Fibroblast of the aortic adventitia (primary cell): ENCODE measurements around the gene CTBP1. TPM values are rescaled to one million over a fixed set of nuclear protein-coding genes. Genes with fewer than 3 reads are reported as not detected.

ENCODE experiments used
- DNase-seq: peaks from one replicate; pipeline ENCODE4 v3.0.0-alpha.2; 2010; ENCODE audit warnings: low read depth
- H3K4me3 ChIP-seq: 2 replicates; pipeline ENCODE4 v1.5.1; 2011; ENCODE audit warnings: low read depth, mild to moderate bottlenecking, control low read depth, low read length, moderate library complexity
- total RNA-seq: library from RNA; depleted of rRNA; stranded (reverse); fragments of >200 nt; gene quantifications from 2 replicates; pipeline ENCODE4 v1.2.3, GENCODE V29; 2012; ENCODE audit warnings: low replicate concordance
- TF ChIP-seq, protein P1 (sequence below): IDR thresholded peaks from 2 replicates; pipeline ENCODE4 v1.5.1; 2011; ENCODE audit warnings: mild to moderate bottlenecking, low read length, control low read depth, inconsistent platforms; ENCODE audit not compliant: insufficient read depth

The CTBP1 gene
- total RNA-seq, 1 donor: 141 TPM

DNA sequence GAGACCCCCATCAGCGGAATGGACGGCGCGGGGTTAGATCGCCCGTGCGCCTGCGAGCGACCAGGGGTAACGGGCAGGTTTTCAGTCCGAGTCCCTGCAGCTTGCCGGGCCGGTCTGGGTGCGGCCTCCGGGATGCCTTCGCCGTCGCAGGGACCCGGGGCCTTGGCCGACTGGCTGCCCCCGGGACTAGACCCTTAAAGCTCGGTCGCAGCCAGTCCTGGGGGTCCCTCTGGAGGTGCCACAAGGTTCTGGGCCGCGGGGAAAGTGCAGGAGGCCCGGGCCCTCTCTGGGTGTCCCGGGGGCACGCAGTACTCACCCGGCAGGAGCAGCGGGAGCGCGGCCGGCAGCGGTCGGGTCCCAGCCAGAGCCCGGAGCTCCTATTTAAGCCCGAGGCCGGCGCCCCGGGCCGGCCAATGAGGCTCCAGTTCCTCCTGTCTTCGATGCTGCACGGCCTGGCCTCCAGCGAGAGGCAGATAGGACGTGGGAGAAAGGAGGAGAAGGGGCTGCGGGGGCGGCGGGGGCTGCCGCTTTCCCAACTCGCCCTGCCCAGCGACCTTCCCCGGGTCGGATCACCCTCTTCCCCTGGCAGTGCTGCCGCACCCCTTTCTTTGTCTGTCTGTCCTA lies 76.6 kb downstream of the CTBP1 start, which contains the start of gene SPON2:
Gene SPON2, minus strand, starts transcription at position 356 of the 624 bp plus-strand sequence.
- H3K4me3 ChIP-seq: peak within 1 kb of the TSS; percentile 53
- TF ChIP-seq, protein P1, sequence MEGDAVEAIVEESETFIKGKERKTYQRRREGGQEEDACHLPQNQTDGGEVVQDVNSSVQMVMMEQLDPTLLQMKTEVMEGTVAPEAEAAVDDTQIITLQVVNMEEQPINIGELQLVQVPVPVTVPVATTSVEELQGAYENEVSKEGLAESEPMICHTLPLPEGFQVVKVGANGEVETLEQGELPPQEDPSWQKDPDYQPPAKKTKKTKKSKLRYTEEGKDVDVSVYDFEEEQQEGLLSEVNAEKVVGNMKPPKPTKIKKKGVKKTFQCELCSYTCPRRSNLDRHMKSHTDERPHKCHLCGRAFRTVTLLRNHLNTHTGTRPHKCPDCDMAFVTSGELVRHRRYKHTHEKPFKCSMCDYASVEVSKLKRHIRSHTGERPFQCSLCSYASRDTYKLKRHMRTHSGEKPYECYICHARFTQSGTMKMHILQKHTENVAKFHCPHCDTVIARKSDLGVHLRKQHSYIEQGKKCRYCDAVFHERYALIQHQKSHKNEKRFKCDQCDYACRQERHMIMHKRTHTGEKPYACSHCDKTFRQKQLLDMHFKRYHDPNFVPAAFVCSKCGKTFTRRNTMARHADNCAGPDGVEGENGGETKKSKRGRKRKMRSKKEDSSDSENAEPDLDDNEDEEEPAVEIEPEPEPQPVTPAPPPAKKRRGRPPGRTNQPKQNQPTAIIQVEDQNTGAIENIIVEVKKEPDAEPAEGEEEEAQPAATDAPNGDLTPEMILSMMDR: no peak
- no peak for DNase-seq

DNA sequence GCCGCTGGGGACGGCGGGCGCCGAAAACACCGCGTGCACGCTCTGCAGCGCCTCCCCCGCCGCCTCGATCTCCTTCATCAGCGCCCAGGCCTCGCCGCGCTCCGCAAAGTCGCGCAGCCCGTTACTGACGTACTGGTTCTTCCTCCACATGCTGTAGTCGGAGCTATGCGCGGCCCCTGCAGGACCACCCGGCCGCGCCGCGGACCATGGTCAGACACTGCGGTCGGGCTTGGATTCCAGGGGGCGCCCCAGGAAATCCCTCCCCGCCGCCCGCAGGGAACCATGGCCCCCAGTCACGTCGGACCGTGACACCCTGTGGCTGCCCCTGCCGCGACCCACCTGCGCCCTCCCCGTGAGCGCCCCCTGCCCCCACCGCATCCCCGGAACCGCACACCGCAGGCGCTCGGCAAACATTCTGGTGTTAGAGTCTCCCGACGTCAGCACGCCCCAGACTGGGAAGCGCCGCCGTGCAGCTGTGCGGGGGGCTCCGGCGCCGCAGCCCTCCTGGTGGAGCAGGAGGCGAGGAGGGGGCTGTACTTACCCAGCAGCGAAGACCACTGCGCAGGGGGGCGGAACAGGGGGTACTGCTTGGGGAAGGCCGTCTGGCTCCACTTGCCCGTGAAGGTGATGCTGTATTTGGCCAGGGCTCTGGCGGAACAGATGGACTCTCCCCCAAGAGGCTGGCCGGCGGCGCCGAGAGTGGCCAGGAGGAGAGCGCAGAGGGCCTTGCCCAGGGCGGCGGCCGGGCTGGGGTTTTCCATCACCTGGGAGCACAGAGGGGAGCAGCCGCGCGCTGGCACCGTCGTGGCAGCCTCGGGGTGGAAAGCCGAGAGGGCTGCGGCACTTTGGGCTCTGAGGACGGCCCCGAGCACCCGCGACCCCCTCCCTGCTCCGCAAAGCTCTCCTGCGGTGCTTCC lies 77.4 kb downstream of the CTBP1 start:
- TF ChIP-seq, protein P1: no peak
- peak overlapping the region; percentile 53 for H3K4me3 ChIP-seq
- no peak for DNase-seq

DNA sequence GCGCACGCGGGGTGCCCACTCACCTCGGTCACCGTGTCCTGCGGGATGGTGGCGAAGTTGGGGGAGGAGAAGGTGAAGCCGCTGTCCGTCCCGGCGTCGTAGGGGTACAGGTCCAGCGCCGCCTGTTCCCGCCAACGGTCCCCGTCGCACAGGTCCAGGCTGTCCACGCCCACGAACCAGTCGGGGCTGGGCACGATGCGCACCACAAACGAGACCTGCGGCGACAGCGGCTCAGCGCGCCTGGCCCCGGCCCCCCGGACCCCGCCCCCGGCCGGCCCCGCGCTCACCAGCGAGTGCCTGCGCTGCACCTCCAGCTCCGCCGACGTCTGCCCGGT lies 78.0 kb downstream of the CTBP1 start:
- no peak for DNase-seq
- H3K4me3 ChIP-seq: no peak overlapping the region
- TF ChIP-seq, protein P1: no peak

DNA sequence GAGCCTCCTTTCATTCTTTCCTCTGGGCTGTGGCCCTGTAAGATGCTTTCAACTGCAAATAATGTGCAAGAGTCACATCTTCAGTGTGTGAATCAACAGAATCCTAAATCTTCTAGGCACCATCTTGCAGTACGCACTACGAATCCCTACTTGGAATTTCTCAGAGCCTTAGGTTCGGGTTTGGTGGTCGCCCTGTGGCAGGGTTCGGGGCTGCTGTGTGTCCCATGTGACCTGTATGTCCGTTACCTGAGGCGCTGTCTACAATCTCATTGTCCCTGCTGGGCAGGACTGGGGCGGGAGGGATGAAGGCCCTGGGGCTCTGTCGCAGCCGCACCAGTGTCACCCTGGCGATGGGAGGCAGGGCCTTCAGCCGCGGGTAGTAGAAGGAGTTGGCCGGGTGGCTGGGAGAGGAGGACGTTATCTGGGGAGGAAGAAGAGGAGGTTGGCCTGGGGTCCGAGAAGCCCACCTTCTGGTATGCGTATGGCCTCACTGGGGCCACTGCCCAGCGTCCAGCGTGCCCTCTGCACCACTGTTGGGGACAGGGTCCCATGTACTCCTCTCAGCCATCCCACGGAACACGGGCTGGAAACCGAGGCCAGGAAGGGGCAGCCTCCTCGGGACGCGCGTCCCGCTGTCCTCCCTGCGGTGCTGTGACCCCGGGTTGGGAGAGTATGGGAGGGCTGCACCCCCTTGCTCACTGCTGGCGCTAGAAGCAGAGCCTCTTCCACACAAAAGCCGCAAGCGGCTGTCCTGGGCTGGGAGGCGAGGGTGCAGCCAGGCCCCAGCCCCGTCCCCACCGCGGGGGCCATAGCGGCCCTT lies 78.6 kb downstream of the CTBP1 start:
- DNase-seq: no peak
- TF ChIP-seq, protein P1: no peak
- H3K4me3 ChIP-seq: no peak overlapping the region

DNA sequence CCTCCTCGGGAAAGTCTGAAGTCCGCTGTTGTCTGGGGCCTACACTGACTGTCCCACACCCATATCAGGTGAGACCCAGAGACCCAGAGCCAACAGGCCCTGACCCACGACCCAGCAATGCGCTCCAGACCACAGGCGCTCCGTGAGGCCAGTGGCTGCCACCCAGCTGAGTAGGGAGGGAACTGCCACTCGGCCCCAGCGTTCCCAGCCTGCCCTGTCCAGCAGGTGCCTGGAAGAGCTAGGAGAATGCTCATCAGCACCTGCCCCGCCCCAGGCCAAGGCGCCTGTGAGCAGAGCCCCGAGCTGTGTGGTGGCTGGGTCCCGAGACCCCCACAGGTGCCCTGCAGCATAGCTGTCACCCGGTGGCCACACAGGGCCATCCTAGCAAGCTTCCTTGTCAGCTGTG lies 79.2 kb downstream of the CTBP1 start:
- TF ChIP-seq, protein P1: no peak
- no peak overlapping the region for H3K4me3 ChIP-seq
- DNase-seq: no peak

DNA sequence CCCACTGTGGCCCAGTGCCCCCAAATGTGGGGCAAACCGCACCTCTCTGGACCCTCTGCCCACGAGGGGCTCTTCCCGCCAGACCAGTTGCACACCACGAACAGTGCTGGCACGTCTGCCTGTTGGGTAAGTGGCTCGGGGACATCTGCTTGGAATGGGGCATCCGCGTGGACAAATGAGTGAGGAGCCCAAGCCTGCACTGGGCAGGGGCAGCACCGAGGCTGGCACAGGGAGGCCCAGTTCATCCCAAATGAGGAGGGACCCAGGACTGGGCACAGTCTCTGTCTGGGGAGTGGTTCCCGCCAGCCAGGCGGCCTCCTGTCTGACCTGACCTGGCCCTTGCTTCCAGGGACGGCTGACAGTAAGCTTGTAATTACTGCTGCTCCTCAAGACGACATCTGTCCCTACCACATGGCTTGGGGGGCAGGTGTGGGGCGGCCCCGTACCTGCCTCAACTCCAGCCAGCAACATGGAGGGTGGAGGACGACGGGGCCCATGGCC lies 79.7 kb downstream of the CTBP1 start:
- TF ChIP-seq, protein P1: no peak
- no peak overlapping the region for H3K4me3 ChIP-seq
- no peak for DNase-seq
